ENCODE results near the gene LRRC70. TPM values are rescaled to one million over a fixed set of nuclear protein-coding genes. Genes with fewer than 3 reads are reported as not detected.

LRRC70 gene
- total RNA-seq, 1 experiment from 2014 or later: 0.54 TPM

- intact Hi-C loops (cut with micrococcal nuclease): no loop called here
- Mint-ChIP-seq H3K4me1 (ENCODE audit: insufficient read depth, unreplicated experiment) (peaks cover 6% of the 10 kb centered on the region), H3K4me3 (ENCODE audit: unreplicated experiment) (no peak overlapping the region), H3K27me3 (ENCODE audit: insufficient read depth, unreplicated experiment) (no peaks in the 10 kb centered on the region), H3K36me3 (ENCODE audit: insufficient read depth, unreplicated experiment) (peaks cover 16% of the 10 kb centered on the region), H3K9me3 (ENCODE audit: unreplicated experiment) (no peaks in the 10 kb centered on the region), H3K27ac (ENCODE audit: low read depth, unreplicated experiment) (no peak overlapping the region)
- no peak for TF ChIP-seq CTCF (IDR thresholded peaks at IDR 0.05; ENCODE audit: unreplicated experiment)
- ChIA-PET POLR2A (interaction anchor here (0.6 kb wide), 1 partner anchor 55 kb away, joined by 3 read pairs; no protein-coding TSS in a partner anchor), CTCF (no interaction called here)
- BruUV-seq (replicated peaks): no TSS peak
- DNase-seq (ENCODE audit: unreplicated experiment): no peak
These were observed 15.9 kb downstream of the LRRC70 start for GRCh38 chr5:62594364-62594984.

DNA sequence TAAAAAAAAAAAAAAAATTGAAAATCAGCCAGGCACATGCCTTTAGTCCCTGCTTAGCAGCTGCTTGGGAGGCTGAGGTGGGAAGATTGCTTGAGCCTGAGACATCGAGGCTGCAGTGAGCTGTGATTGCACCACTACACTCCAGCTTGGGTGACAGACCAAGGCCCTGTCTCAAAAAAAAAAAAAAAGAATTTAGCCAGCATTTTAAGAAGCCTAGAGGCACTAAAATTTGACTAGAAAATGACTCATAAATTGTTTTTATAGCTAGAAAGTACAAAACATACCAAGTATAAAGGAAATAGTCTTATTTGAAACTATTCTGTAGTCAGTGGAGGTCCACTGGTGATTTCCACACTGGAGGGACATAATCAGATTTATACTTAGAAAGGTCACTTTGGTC is 17.5 kb downstream of the LRRC70 start:
- Mint-ChIP-seq H3K27me3 (ENCODE audit: insufficient read depth, unreplicated experiment) (no peaks in the 10 kb centered on the region), H3K27ac (ENCODE audit: low read depth, unreplicated experiment) (no peak overlapping the region), H3K36me3 (ENCODE audit: insufficient read depth, unreplicated experiment) (peaks cover 16% of the 10 kb centered on the region), H3K9me3 (ENCODE audit: unreplicated experiment) (no peaks in the 10 kb centered on the region), H3K4me1 (ENCODE audit: insufficient read depth, unreplicated experiment) (peaks cover 6% of the 10 kb centered on the region), H3K4me3 (ENCODE audit: unreplicated experiment) (no peak overlapping the region)
- no TSS peak for BruUV-seq (replicated peaks)
- CTCF ChIA-PET: interaction anchor here (1.2 kb wide), 1 partner anchor 18 kb away, joined by 3 read pairs; no protein-coding TSS in a partner anchor
- intact Hi-C loops (cut with micrococcal nuclease): no loop called here
- POLR2A ChIA-PET: interaction anchor here (0.6 kb wide), 1 partner anchor 8 kb away, joined by 3 read pairs; no protein-coding TSS in a partner anchor
- TF ChIP-seq CTCF (IDR thresholded peaks at IDR 0.05; ENCODE audit: unreplicated experiment): no peak
- no peak for DNase-seq (ENCODE audit: unreplicated experiment)

GRCh38 chr5:62596691-62597090 is 18.1 kb downstream of the LRRC70 start:
- Mint-ChIP-seq H3K27me3 (ENCODE audit: insufficient read depth, unreplicated experiment) (no peaks in the 10 kb centered on the region), H3K9me3 (ENCODE audit: unreplicated experiment) (no peaks in the 10 kb centered on the region), H3K4me3 (ENCODE audit: unreplicated experiment) (no peak overlapping the region), H3K27ac (ENCODE audit: low read depth, unreplicated experiment) (no peak overlapping the region), H3K4me1 (ENCODE audit: insufficient read depth, unreplicated experiment) (peaks cover 6% of the 10 kb centered on the region), H3K36me3 (ENCODE audit: insufficient read depth, unreplicated experiment) (peaks cover 10% of the 10 kb centered on the region)
- no TSS peak for BruUV-seq (replicated peaks)
- ChIA-PET CTCF (interaction anchor here (1.2 kb wide), 1 partner anchor 18 kb away, joined by 3 read pairs; no protein-coding TSS in a partner anchor), POLR2A (no interaction called here)
- DNase-seq (ENCODE audit: unreplicated experiment): no peak
- TF ChIP-seq CTCF (IDR thresholded peaks at IDR 0.05; ENCODE audit: unreplicated experiment): no peak
- intact Hi-C loops (cut with micrococcal nuclease): no loop called here

- Mint-ChIP-seq H3K36me3 (ENCODE audit: insufficient read depth, unreplicated experiment) (peaks cover 7% of the 10 kb centered on the region), H3K9me3 (ENCODE audit: unreplicated experiment) (no peaks in the 10 kb centered on the region), H3K27ac (ENCODE audit: low read depth, unreplicated experiment) (no peak overlapping the region), H3K27me3 (ENCODE audit: insufficient read depth, unreplicated experiment) (no peaks in the 10 kb centered on the region), H3K4me3 (ENCODE audit: unreplicated experiment) (no peak overlapping the region), H3K4me1 (ENCODE audit: insufficient read depth, unreplicated experiment) (peaks cover 6% of the 10 kb centered on the region)
- intact Hi-C loops (cut with micrococcal nuclease): no loop called here
- no peak for TF ChIP-seq CTCF (IDR thresholded peaks at IDR 0.05; ENCODE audit: unreplicated experiment)
- no peak for DNase-seq (ENCODE audit: unreplicated experiment)
- CTCF ChIA-PET: no interaction called here
- POLR2A ChIA-PET: no interaction called here
- BruUV-seq (replicated peaks): no TSS peak
These were observed 18.7 kb downstream of the LRRC70 start for GRCh38 chr5:62597314-62597713.

Data from MCF 10A (cell line).